Esophagus muscularis mucosa (tissue), 4 donors: Measurements from ENCODE around the gene CEP89. TPM values are rescaled to one million over a fixed set of nuclear protein-coding genes. Genes with fewer than 3 reads are reported as not detected.

Experiments
- DNase-seq: peaks from one replicate; pipeline ENCODE4 v3.0.0-alpha.2; 2017; ENCODE audit errors: extremely low spot score
- H3K27ac ChIP-seq, 4 donors: fragments of 200-600 bp; sonication (generic); replicated peaks in 1 of 4; 1 replicate in 3 of 4; 2 replicates in 1 of 4; pipeline ENCODE4 v1.5.1; 2016 to 2019; ENCODE audit warnings: mild to moderate bottlenecking in 1 of 4
- H3K27me3 ChIP-seq, 4 donors: fragments of 200-600 bp; sonication (generic); one replicate each; pipeline versions ENCODE4 v1.5.1 to v1.6.0; 2016 to 2019
- H3K36me3 ChIP-seq, 4 donors: fragments of 200-600 bp; sonication (generic); one replicate each; pipeline ENCODE4 v1.5.1; 2016 to 2019
- H3K4me1 ChIP-seq, 4 donors: fragments of 200-600 bp; sonication (generic); one replicate each; pipeline ENCODE4 v1.5.1; 2016 to 2019
- H3K4me3 ChIP-seq, 4 donors: fragments of 200-600 bp; sonication (generic); 1 replicate in 2 of 4; 2 replicates in 2 of 4; pipeline ENCODE4 v1.5.1; 2016 to 2019; ENCODE audit warnings: mild to moderate bottlenecking in 4 of 4, moderate library complexity in 1 of 4
- H3K9me3 ChIP-seq, 4 donors: fragments of 200-600 bp; sonication (generic); 1 replicate in 3 of 4; 2 replicates in 1 of 4; pipeline ENCODE4 v1.5.1; 2016 to 2019
- EP300 ChIP-seq: sonication (generic); formaldehyde crosslinking; IDR thresholded peaks from one replicate; pipeline ENCODE4 v1.6.1; 2017; ENCODE audit warnings: antibody characterized with exemption
- POLR2A ChIP-seq: fragments of 450-650 bp; IDR thresholded peaks from one replicate; pipeline ENCODE4 v1.6.1; 2017; ENCODE audit warnings: antibody characterized with exemption, moderate library complexity, mild to moderate bottlenecking, low read depth
- POLR2AphosphoS5 ChIP-seq, 2 donors: sonication (generic); formaldehyde crosslinking; IDR thresholded peaks; one replicate each; pipeline ENCODE4 v1.6.1; 2017; ENCODE audit warnings: antibody characterized with exemption in 2 of 2
- WGBS: methylation state at CpG from one replicate; pipeline ENCODE4 v1.1.5; 2018; 5-methylcytosine and 5-hydroxymethylcytosine counted together
- intact Hi-C: fragments of 100-400 bp; cut with DNase I; formaldehyde crosslinking; loops from one replicate; pipeline ENCODE4 v1.15.1; 2023
- total RNA-seq, 4 donors: library from RNA; depleted of rRNA; stranded (reverse); fragments of >200 nt; gene quantifications; one replicate each; pipeline versions ENCODE4 v1.1.0 to v1.2.1, GENCODE V29; 2016
- TF ChIP-seq, protein P1 (sequence below), 3 experiments: fragments of 200-600 bp in 2 of 3; fragments of 450-650 bp in 1 of 3; sonication (generic) in 2 of 3; IDR thresholded peaks; one replicate each; pipeline ENCODE4 v1.5.1; 2017 to 2019; ENCODE audit warnings: antibody characterized with exemption in 3 of 3, mild to moderate bottlenecking in 2 of 3, moderate library complexity in 1 of 3

CEP89 gene
- total RNA-seq, 4 donors from 2014 or later, result 9.1 to 20.4 (median 18.4) TPM

DNA sequence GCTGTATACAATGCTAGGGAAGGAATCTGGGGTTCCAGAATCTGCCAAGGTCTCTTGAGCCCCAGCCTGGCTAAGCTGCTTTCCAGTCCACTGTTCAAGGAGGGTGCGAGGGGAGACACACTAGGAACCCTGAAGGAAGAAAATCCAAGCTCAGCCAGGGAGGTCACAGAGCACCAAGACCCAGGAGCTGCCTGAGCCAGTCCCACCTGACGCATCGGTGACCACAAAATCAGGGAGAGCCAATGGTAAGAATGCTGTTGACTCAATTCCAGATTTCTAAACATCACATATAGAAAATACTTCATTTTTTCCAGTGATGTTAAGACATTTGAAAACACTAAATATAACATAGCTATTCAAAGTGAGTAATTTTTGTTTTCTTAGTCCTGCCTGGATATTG is 50.1 kb downstream of the CEP89 start:
- Histone ChIP-seq H3K27me3 (no peaks in the 10 kb centered on the region), H3K36me3 (peaks cover 25 to 94% (median 68%) of the 10 kb centered on the region in 4 donors), H3K27ac (no peak overlapping the region), H3K4me1 (no peaks in the 10 kb centered on the region), H3K9me3 (no peaks in the 10 kb centered on the region), H3K4me3 (no peak overlapping the region)
- WGBS, result 91% methylated on average over 3 of the region's 3 CpGs
- DNase-seq, result no peak
- TF ChIP-seq EP300 (no peak), POLR2A (no peak), POLR2AphosphoS5 (IDR thresholded peaks at IDR 0.05) (no peak)
- TF ChIP-seq, protein P1, sequence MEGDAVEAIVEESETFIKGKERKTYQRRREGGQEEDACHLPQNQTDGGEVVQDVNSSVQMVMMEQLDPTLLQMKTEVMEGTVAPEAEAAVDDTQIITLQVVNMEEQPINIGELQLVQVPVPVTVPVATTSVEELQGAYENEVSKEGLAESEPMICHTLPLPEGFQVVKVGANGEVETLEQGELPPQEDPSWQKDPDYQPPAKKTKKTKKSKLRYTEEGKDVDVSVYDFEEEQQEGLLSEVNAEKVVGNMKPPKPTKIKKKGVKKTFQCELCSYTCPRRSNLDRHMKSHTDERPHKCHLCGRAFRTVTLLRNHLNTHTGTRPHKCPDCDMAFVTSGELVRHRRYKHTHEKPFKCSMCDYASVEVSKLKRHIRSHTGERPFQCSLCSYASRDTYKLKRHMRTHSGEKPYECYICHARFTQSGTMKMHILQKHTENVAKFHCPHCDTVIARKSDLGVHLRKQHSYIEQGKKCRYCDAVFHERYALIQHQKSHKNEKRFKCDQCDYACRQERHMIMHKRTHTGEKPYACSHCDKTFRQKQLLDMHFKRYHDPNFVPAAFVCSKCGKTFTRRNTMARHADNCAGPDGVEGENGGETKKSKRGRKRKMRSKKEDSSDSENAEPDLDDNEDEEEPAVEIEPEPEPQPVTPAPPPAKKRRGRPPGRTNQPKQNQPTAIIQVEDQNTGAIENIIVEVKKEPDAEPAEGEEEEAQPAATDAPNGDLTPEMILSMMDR (IDR thresholded peaks at IDR 0.05), result no peak
- intact Hi-C loops, result no loop called here

DNA sequence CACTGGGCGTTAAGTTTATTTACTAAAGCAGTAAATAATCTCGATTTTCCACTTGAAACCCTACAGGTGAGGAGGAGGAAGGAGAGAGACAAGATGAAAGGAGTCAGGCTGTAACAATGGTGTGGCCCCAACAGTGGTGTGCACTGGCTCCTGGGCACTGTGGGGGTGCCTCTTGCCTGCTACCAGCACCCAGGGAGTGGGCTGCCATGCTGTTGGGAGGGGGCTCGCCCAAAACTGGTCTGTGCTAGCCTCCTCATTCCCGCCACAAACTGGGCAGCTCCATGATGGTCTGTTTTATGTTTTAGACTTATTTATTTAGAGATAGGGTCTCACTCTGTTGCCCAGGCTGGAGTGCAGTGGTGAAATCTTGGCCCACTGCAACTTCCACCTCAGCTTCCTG is 52.4 kb downstream of the CEP89 start:
- TF ChIP-seq POLR2A (no peak), POLR2AphosphoS5 (IDR thresholded peaks at IDR 0.05) (no peak), EP300 (no peak)
- TF ChIP-seq, protein P1 (IDR thresholded peaks at IDR 0.05), result no peak
- 98% methylated on average over 4 of the region's 4 CpGs for WGBS
- Histone ChIP-seq H3K9me3 (no peaks in the 10 kb centered on the region), H3K4me1 (no peaks in the 10 kb centered on the region), H3K27me3 (no peaks in the 10 kb centered on the region), H3K36me3 (peaks cover 25 to 94% (median 70%) of the 10 kb centered on the region in 4 donors), H3K4me3 (no peak overlapping the region), H3K27ac (no peak overlapping the region)
- intact Hi-C loops, result no loop called here
- no peak for DNase-seq

GRCh38 chr19:32917616-32917996 is 54.2 kb downstream of the CEP89 start:
- no peaks in the 10 kb centered on the region for H3K9me3 ChIP-seq
- peaks cover 22 to 87% (median 58%) of the 10 kb centered on the region in 4 donors for H3K36me3 ChIP-seq
- TF ChIP-seq POLR2AphosphoS5 (IDR thresholded peaks at IDR 0.05), result no peak
- no peak for TF ChIP-seq EP300
- TF ChIP-seq, protein P1 (IDR thresholded peaks at IDR 0.05), result no peak
- TF ChIP-seq POLR2A, result no peak
- WGBS, result 85% methylated on average over 8 of the region's 8 CpGs
- H3K4me1 ChIP-seq, result no peaks in the 10 kb centered on the region
- DNase-seq, result no peak
- intact Hi-C loops, result no loop called here
- no peak overlapping the region for H3K27ac ChIP-seq
- H3K4me3 ChIP-seq, result no peak overlapping the region
- H3K27me3 ChIP-seq, result no peaks in the 10 kb centered on the region

GRCh38 chr19:32916969-32917615 is 54.7 kb downstream of the CEP89 start:
- no peak for TF ChIP-seq POLR2AphosphoS5 (IDR thresholded peaks at IDR 0.05)
- intact Hi-C loops, result no loop called here
- Histone ChIP-seq H3K27ac (no peak overlapping the region), H3K9me3 (no peaks in the 10 kb centered on the region), H3K4me3 (no peak overlapping the region), H3K27me3 (no peaks in the 10 kb centered on the region), H3K4me1 (no peaks in the 10 kb centered on the region), H3K36me3 (peaks cover 17 to 82% (median 54%) of the 10 kb centered on the region in 4 donors)
- WGBS, result 46% methylated on average over 4 of the region's 4 CpGs
- DNase-seq, result no peak

GRCh38 chr19:32914879-32915660 is 56.7 kb downstream of the CEP89 start:
- TF ChIP-seq, protein P1 (IDR thresholded peaks at IDR 0.05), result no peak
- TF ChIP-seq POLR2AphosphoS5 (IDR thresholded peaks at IDR 0.05) (no peak), EP300 (no peak), POLR2A (no peak)
- H3K36me3 ChIP-seq, result peaks cover 14 to 80% (median 52%) of the 10 kb centered on the region in 4 donors
- DNase-seq, result no peak
- intact Hi-C loops, result no loop called here
- no peak overlapping the region for H3K4me3 ChIP-seq
- H3K4me1 ChIP-seq, result no peaks in the 10 kb centered on the region
- H3K9me3 ChIP-seq, result no peaks in the 10 kb centered on the region
- 90% methylated on average over 12 of the region's 12 CpGs for WGBS
- no peak overlapping the region for H3K27ac ChIP-seq
- no peaks in the 10 kb centered on the region for H3K27me3 ChIP-seq
